Fibroblast of skin of right biceps (primary cell): ENCODE measurements around the gene BBC3.
"Not testable (repeated sequence)": the region's sequence is repeated elsewhere in the genome, so short reads cannot be mapped to it uniquely, and the experiment has no call there.

ENCODE experiments used
- DNase-seq: peaks from one replicate; pipeline ENCODE4 v3.0.0-alpha.2; 2013

Gene BBC3

GRCh38 chr19:47257411-47258169 is 26.6 kb upstream of the BBC3 start:
- no peak for DNase-seq

- peak; percentile 99 for DNase-seq
These were observed 25.9 kb upstream of the BBC3 start for GRCh38 chr19:47256693-47257410.

DNA sequence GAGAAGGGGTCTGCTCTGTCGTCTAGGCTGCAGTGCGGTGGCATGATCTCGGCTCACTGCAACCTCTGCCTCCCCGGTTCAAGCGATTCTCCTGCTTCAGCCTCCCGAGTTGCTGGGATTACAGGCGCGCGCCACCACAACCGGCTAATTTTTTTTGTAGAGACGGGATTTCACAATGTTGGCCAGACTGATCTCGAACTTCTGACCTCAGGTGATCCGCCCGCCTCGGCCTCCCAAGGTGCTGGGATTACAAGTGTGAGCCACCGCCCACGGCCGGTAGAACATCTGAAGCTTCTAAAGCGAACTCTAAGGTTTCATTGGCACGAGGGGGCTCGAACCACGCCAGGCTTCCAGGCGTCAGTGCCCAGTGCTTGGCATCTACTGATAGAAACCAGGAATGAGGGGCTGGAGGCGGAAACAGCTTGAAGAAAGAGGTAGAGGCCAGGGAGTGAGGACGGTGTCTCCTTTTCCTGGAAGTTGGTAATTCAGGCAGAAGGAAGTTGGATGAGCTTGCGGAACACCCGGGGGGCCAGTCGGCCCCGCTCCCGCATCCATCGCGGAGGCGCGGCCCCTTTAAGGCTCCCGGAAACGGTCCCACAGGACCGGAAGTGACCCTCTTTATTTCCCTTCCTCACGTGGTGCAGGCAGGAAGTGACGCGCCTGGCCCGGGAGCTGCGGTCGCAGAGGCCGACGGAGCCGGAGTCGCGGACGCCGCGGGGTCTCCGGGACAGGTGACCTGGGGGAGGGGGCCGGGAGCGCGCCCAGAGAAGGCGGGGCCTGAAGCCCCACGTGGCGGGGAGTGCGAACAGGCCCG is 25.1 kb upstream of the BBC3 start, which contains the start of gene CCDC9:
CCDC9 (plus strand) TSS at position 647 of the 814 bp plus-strand sequence. CDS start 1,876 bp downstream, outside the sequence.
- DNase-seq, result peak; percentile 97

DNA sequence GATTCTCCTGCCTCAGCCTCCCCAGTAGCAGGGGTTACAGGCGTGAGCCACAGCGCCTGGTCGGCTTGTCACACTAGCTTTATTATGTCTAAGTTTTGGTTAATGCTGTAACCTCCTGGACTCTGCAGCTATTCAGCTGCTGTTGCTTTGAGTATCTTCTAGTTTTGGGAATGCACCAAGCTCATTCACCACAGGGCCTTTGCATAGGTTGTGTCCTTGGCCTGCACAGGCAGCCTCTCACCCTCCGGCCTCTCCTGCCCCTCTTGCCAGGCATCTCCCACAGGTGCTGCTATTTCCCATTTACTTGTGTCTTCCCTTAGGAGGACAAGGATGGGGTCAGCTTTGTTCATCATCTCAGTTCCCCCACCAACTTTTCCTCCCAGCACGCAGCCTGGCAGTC is 23.0 kb upstream of the BBC3 start:
- DNase-seq, result no peak

DNA sequence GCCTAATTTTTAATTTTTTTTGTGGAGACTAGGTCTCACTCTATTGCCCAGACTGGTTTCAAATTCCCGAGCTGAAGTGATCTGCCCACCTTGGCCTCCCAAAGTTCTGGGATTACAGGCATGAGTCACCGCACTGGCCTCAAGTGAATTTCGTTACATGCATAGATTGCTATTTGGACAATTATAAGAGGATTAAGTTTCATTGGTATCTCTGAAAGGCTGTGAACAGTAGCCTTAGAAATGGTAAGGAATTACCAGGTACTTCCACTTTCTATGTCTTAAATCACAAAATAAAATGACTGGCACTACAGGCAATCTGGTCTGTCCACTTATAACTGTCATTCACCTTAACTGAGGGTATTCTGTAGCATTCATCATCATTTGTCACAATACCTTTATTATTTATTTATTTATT is 22.5 kb upstream of the BBC3 start:
- DNase-seq, result peak; percentile 95

DNA sequence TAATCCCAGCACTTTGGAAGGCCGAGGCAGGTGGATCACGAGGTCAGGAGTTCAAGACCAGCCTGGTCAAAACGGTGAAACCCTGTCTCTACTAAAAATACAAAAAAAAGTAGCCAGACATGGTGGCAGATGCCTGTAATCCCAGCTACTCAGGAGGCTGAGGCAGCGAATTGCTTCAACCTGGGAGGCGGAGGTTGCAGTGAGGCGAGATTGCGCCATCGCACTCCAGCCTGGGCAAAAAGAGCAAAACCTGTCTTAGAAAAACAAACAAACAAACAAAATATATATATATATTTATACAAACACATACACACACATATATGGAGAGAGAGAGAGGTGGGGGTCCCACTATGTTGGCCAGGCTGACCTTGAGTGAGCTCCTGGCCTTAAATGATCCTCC is 22.0 kb upstream of the BBC3 start:
- DNase-seq, result not testable (repeated sequence)

DNA sequence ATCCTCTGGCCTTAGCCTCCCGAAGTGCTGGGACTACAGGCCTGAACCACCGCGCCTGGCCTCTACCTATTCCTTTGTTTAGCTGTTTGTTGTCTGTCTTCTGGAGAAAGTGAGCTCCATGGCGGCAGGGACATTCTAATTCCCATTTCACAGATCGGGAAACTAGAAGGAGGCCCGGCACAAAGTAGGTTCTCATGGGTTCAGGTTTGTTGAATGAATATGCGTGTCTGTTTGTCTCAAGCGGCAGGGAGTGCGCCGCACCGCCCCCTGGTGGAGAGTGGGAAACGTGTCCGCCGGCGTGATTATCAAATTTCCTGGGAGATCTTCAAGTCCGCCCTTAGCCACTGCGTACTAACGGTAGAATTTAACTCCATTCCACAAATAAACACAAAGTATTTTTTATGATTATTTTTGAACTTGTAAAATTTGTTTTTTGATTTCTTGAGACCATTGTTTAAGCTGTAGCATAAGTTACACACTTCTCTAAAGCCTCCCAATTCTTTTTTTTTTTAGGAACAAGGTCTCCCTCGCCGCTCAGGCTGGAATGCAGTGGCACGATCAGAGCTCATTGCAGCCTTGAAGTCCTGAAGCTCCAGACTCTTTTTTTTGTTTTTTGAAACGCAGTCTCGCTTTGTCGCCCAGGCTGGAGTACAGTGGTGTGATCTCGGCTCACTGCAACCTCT is 16.4 kb upstream of the BBC3 start:
- peak; percentile 71 for DNase-seq

DNA sequence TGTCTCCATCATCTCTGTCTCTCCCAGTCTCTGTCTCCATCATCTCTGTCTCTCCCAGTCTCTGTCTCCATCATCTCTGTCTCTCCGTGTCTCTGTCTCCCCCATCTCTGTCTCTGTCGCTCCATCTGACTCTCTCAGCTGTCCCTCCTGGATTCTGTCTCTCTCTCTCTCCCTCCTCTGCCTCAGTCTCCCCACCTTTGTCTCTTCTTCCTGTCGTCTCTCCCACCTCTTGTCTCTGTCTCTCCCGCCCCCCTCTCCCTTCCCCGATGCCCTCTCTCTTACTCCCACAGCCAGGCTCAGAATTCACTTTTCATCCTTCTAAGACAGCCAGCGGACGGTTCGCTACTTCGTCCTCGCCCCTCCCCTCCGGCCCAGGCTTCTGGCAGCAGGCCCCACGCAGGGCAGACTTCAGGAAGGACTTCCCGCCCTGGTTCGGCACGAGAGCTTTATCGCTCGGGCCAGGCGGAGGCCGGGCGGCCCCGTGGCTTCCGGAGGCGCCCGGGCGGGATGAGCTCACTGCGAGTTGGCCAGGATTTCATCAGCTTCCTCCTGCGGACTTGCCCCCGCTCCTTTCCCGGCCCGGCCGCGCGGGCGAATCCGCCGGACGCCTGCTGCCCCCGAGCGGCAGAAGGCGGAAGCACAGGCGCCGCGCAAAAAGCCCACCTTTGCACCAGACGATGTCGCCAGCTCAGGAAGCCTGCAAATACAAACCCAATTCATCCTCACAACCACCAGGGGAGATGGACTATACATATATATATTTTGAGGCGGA is 13.0 kb upstream of the BBC3 start:
- peak; percentile 98 for DNase-seq

DNA sequence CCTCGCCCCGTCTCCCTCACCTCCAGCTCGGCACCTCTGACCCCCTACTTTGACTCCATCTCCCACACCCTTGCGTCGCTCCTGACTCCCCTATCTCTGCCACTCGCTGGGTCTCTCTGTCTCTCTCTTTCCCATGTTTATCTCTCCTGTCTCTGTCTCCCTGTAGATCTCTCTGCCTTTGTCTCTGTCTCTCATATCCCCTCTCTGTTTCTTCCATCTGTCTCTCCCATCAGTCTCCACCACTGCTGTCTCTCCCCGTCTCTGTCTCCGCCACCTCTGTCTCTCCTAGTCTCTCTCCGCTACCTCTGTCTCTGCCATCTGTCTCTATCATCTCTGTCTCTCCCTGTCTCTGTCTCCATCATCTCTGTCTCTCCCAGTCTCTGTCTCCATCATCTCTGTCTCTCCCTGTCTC is 12.4 kb upstream of the BBC3 start:
- no peak for DNase-seq

DNA sequence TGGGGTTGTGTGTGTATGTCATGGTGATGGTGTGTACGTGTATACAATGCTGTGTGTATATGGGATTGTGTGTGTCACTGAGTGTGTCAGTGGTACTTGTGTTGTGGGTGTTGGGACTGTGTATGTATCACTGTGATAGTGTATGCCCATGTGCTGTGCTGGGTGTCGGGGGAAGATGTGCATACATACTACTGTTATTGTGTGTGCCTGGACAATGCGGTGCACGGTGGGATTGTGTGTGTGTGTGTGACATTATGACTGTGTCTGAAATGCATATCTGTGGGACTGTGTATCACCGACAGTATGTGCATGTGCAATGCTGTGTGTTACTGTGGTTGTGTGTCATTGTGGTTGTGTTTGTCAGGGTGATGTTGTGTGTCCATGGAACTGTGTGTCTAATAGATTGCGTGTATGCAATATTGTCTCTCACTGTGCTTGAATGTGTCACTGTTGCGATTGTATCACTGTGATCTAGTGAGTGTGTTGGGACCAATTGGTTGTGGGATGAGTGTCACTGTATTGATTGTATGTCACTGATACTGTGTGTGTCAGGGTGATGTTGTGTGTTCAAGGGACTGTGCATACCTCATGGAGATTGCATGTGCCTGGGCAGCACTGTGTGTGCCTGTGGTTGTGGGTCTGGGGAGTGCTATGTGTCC is 11.0 kb upstream of the BBC3 start:
- DNase-seq, result no peak

DNA sequence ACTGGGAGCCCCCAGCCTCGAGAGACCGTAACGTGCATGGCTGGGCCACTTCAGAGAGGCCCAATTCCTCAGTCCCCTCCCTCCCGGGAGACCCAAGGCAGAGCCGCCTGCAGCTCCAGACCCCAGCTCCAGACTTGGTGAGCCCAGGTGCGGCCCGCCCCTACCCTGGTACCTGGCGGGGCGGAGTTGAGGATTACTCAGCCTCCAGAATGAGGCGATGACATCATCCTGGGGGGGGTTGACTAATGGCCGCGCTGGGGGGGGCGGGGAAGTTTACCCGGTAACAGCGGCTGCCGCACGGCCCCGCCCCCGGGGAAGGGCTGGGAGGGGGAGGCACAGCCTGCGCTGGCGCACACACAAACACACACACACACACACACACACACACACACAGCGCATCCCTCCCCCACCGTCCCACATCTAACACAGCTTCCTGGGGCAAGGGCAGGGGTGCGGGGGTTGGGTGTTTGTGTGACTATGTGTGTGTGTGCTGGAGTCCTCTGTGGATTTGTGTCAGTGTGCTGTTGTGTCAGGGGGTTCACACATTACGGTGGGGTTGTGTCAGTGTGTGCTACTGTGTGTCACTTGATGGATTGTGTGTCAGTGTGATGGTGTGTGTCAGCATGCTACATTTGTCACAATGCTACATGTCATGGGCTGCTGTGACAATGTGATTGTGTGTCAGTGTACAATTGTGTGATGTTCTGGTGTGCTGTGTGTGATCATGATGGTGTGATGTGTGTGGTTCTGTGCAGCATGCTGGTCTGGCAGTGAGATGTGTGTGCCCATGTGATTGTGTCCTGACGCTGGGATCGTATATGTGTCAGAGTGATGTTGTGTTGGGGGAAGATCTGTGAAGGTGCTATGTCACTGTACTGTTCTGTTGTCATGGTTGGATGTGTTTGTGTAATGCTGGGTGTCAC is 10.3 kb upstream of the BBC3 start:
- peak; percentile 86 for DNase-seq

GRCh38 chr19:47240556-47240955 is 9.6 kb upstream of the BBC3 start:
- DNase-seq, result no peak

- peak; percentile 54 for DNase-seq
These were observed 8.8 kb upstream of the BBC3 start for GRCh38 chr19:47239610-47240296.

GRCh38 chr19:47239152-47239551 is 8.2 kb upstream of the BBC3 start:
- no peak for DNase-seq

GRCh38 chr19:47236072-47236675 is 5.2 kb upstream of the BBC3 start:
- no peak for DNase-seq

DNA sequence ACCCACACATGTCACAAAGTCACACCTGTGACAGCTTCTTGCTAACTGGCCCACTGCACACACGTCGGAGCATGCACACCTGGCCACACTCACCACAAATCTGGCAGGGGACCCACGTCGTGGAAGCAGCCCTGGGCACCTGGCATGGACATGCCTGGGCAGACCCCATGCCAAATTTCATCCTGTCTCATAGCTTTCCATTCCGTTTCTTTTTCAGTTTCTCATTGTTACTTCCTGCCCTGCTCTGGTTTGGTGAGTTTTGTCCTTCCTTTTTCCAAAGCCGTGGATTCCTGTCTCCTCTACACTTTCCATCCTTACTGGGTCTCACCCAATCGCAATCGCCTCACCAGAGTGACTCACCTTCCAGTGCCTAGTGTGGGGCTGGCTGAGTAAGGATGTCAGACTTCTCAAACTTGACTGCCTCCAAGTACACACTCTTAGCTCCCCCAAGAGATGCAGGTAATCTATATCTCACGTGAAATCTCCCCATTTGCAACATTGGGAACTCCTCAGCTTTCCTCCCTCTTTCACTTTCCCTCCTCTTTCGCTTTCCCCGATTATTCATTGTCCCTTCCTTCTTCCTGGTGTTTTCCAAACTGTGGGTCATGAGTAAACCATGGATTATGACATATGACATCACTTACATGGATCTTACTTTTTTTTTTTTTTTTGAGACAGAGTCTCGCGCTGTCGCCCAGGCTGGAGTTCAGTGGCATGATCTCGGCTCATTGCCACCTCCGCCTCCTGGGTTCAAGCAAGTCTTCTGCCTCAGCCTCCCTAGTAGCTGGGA is 1.6 kb upstream of the BBC3 start:
- DNase-seq, result peak; percentile 83

GRCh38 chr19:47231215-47232054 is 436 bp upstream of the BBC3 start:
- DNase-seq, result peak; percentile 86
